HG03045 (cell line): ENCODE data around the gene ATP13A5.

Experiments used
- ATAC-seq: cut with Tn5 transposase; IDR thresholded peaks from one replicate; pipeline ENCODE4 v1.9.1; 2021; ENCODE audit warnings: mild to moderate bottlenecking, moderate library complexity; ENCODE audit not compliant: unreplicated experiment

ATP13A5 gene

GRCh38 chr3:193347521-193348501, 30.7 kb downstream of the ATP13A5 start:
- ATAC-seq: no peak

- no peak for ATAC-seq
These were observed 32.3 kb downstream of the ATP13A5 start for GRCh38 chr3:193346259-193346658.

- no peak for ATAC-seq
These were observed 33.1 kb downstream of the ATP13A5 start for GRCh38 chr3:193345431-193345830.

GRCh38 chr3:193344486-193344885, 34.1 kb downstream of the ATP13A5 start:
- ATAC-seq: no peak

- ATAC-seq: no peak
These were observed 34.8 kb downstream of the ATP13A5 start for GRCh38 chr3:193343726-193344222.

- ATAC-seq: no peak
These were observed 36.0 kb downstream of the ATP13A5 start for GRCh38 chr3:193342551-193342950.

- ATAC-seq: no peak
These were observed 43.5 kb downstream of the ATP13A5 start for GRCh38 chr3:193335031-193335430.

- no peak for ATAC-seq
These were observed 45.3 kb downstream of the ATP13A5 start for GRCh38 chr3:193333229-193333628.

GRCh38 chr3:193330555-193331204, 47.9 kb downstream of the ATP13A5 start:
- no peak for ATAC-seq

GRCh38 chr3:193317682-193318300, 60.8 kb downstream of the ATP13A5 start:
- ATAC-seq: no peak

GRCh38 chr3:193314161-193314560, 64.4 kb downstream of the ATP13A5 start:
- ATAC-seq: no peak

- ATAC-seq: no peak
These were observed 65.2 kb downstream of the ATP13A5 start for GRCh38 chr3:193313061-193313958.

- ATAC-seq: no peak
These were observed 67.4 kb downstream of the ATP13A5 start for GRCh38 chr3:193310914-193311723.

GRCh38 chr3:193305356-193305755, 73.2 kb downstream of the ATP13A5 start:
- no peak for ATAC-seq

- no peak for ATAC-seq
These were observed 77.1 kb downstream of the ATP13A5 start for GRCh38 chr3:193301433-193301832.

GRCh38 chr3:193297421-193297820, 81.1 kb downstream of the ATP13A5 start:
- no peak for ATAC-seq

GRCh38 chr3:193295985-193296384, 82.6 kb downstream of the ATP13A5 start:
- no peak for ATAC-seq

GRCh38 chr3:193292386-193292785, 86.2 kb downstream of the ATP13A5 start:
- ATAC-seq: no peak

- ATAC-seq: no peak
These were observed 107.3 kb downstream of the ATP13A5 start for GRCh38 chr3:193271101-193271840.
